PC-9 (cell line): ENCODE results near the gene GGTLC2.

Experiments used
- EZH2 ChIP-seq: fragments of 200-600 bp; sonication (generic); IDR thresholded peaks from 2 replicates; pipeline ENCODE4 v1.8.0; 2017; ENCODE audit warnings: antibody characterized with exemption, low read depth
- TF ChIP-seq, protein P1 (sequence below): fragments of 200-600 bp; sonication (generic); conservative IDR thresholded peaks from 2 replicates; pipeline ENCODE4 v1.6.1; 2017; ENCODE audit warnings: mixed run types, antibody characterized with exemption, mild to moderate bottlenecking, moderate library complexity

DNA sequence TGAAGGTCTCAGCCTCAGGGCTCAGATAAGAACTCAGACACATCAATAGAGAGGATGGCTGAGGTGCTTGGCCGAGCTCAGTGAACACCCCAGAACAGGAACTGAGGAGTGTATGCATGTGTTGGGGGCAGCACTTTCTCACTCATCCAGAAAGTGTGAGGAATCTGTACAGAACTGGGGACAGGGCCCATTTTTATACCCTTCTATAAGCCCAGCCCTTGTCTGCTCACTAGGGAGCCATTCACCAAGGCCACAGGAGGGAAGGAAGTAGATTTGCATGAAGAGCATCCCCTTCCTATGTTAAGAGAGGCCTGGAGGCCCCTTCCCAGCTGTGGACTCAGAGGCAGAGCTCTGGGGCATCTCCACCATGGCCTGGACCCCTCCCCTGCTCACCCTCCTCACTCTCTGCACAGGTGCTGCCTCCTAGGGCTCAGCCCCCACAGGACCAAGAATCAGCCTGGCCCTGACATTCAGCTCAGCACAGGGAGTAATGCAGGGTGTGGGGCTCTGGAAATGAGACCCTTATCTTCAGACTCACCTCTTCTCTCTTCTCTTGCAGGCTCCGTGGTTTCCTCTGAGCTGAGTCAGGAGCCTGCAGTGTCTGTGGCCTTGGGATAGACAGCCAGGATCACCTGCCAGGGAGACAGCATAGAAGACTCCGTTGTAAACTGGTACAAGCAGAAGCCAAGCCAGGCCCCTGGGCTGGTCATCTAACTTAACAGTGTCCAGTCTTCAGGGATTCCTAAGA lies 39.9 kb upstream of the GGTLC2 start:
- TF ChIP-seq, protein P1, sequence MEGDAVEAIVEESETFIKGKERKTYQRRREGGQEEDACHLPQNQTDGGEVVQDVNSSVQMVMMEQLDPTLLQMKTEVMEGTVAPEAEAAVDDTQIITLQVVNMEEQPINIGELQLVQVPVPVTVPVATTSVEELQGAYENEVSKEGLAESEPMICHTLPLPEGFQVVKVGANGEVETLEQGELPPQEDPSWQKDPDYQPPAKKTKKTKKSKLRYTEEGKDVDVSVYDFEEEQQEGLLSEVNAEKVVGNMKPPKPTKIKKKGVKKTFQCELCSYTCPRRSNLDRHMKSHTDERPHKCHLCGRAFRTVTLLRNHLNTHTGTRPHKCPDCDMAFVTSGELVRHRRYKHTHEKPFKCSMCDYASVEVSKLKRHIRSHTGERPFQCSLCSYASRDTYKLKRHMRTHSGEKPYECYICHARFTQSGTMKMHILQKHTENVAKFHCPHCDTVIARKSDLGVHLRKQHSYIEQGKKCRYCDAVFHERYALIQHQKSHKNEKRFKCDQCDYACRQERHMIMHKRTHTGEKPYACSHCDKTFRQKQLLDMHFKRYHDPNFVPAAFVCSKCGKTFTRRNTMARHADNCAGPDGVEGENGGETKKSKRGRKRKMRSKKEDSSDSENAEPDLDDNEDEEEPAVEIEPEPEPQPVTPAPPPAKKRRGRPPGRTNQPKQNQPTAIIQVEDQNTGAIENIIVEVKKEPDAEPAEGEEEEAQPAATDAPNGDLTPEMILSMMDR, result no peak
- no peak for TF ChIP-seq EZH2
